T-helper 1 cell treated with Interleukin-12 subunit alpha and Interleukin-12 subunit beta and Interleukin-4 antibody, amounts not matched to agents 30 ng/mL and 1 ng/mL, for 36 hours (primary cell): ENCODE data around the gene SNRNP200. TPM values are rescaled to one million over a fixed set of nuclear protein-coding genes. Genes with fewer than 3 reads are reported as not detected.

ENCODE experiments used
- intact Hi-C: fragments of 100-400 bp; cut with micrococcal nuclease; formaldehyde crosslinking; loops from one replicate; pipeline ENCODE4 v1.15.1; 2024
- total RNA-seq: library from RNA; stranded (reverse); gene quantifications from 2 replicates; pipeline ENCODE4 v1.2.3, GENCODE V29; 2022

Gene SNRNP200
- total RNA-seq, 1 donor from 2014 or later: 187 TPM

DNA sequence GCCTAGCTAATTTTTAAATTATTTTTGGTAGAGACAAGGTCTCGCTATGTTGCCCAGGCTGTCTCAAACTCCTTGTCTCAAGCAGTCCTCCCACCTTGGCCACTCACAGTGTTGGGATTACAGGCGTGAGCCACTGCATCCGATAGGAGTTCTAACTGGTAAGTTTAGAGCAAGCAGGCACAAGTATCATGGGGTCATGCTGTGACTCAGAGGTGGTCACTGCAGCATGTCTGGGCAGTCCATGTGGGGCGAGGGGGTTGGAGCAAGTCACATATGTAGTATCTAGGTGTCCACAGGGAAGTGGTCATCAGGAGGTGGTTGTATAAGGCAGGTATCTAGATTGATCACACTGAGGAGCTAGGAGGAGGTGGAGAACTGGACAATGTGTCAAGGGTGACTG, 74.0 kb downstream of the SNRNP200 start:
- intact Hi-C loops: no loop called here

- intact Hi-C loops: no loop called here
Measured at GRCh38 chr2:96225016-96225533, 80.3 kb downstream of the SNRNP200 start.

Other genes starting within 250 kb of the SNRNP200 start
- gene ADRA2B, start 189.0 kb downstream of the SNRNP200 start, total RNA-seq: 0.05 and 0.07 TPM in 2 replicates
- 1.1 TPM in 1 of 2 replicates, not detected in the other for gene ASTL, start 167.0 kb downstream of the SNRNP200 start, total RNA-seq
- gene DUSP2, start 160.1 kb downstream of the SNRNP200 start, total RNA-seq: 71.0 and 74.7 TPM in 2 replicates
- 124 and 136 TPM in 2 replicates for gene STARD7, start 96.7 kb downstream of the SNRNP200 start, total RNA-seq
- 42.8 and 43.1 TPM in 2 replicates for gene TMEM127, start 39.5 kb downstream of the SNRNP200 start, total RNA-seq
- 84.7 and 87.0 TPM in 2 replicates for gene CIAO1, start 39.3 kb downstream of the SNRNP200 start, total RNA-seq
- 40.4 and 40.8 TPM in 2 replicates for gene ITPRIPL1, start 19.8 kb upstream of the SNRNP200 start, total RNA-seq
- 49.7 and 55.6 TPM in 2 replicates for gene NCAPH, start 30.2 kb upstream of the SNRNP200 start, total RNA-seq
- gene NEURL3, start 199.8 kb upstream of the SNRNP200 start, total RNA-seq: 1.2 and 1.7 TPM in 2 replicates
- 225 and 227 TPM in 2 replicates for gene ARID5A, start 231.2 kb upstream of the SNRNP200 start, total RNA-seq